IPS-15b (cell line): ENCODE results near the gene ZBTB25.
A peak's percentile ranks its signal among the peaks of the same experiment; 100 is the strongest.

ENCODE experiments used
- H3K27me3 ChIP-seq: one replicate; pipeline ENCODE4 v1.6.1; 2013; ENCODE audit warnings: low read length; ENCODE audit not compliant: control insufficient read depth, insufficient read depth
- H3K36me3 ChIP-seq: one replicate; pipeline ENCODE4 v1.6.1; 2013; ENCODE audit warnings: low read length; ENCODE audit not compliant: control insufficient read depth, insufficient read depth
- H3K4me1 ChIP-seq: one replicate; pipeline ENCODE4 v1.6.1; 2013; ENCODE audit warnings: mild to moderate bottlenecking, low read length; ENCODE audit not compliant: control insufficient read depth, insufficient read depth
- H3K4me3 ChIP-seq: one replicate; pipeline ENCODE4 v1.5.1; 2013; ENCODE audit warnings: low read depth, low read length
- H3K9ac ChIP-seq: one replicate; pipeline ENCODE4 v1.6.1; 2013; ENCODE audit warnings: low read depth, mild to moderate bottlenecking, low read length
- H3K9me3 ChIP-seq: one replicate; pipeline ENCODE4 v1.6.1; 2013; ENCODE audit warnings: mild to moderate bottlenecking, low read length; ENCODE audit not compliant: control insufficient read depth, insufficient read depth

ZBTB25 gene

DNA sequence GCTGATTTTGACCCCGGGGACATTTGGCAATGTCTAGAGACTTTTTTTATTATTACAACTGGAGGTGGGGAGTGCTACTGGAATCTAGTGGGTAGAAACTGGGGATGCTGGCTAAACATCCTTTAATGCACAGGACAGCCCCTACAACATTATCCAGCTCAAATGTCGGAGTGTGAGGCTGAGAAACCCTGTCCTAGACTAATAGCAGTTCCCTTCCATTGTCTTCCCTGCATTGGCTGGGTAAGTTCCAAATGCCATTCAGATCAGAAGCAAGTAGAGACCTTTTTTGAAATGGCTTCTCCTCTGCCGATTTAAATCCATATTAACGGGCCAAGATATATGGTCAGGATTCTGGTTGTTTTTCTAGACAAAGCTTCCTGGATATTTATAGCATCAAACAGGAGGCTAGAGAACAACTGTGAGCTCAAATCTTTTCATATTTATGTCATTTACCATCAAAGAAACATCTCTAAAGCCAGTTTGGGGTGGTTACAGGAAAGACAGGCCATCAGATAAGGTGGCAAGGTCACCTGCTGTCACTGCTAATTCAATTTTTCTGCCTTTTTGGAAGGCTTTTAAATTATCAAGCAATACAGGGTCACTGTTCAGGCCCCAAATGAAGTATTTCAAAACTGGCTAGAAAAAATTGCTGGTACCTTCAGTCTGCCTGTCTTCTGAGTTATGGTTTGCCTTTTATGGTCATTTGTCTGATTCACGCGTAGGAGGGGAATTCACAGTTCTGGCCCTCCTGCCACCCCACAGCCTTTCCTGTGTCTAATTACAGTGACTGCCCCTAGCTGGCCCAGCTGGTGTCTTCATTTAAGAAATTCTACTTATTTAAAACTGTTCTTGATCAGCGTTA lies 58.4 kb downstream of the ZBTB25 start:
- peaks cover 48% of the 10 kb centered on the region for H3K36me3 ChIP-seq
- no peaks in the 10 kb centered on the region for H3K9me3 ChIP-seq
- H3K4me3 ChIP-seq, result no peak overlapping the region
- no peaks in the 10 kb centered on the region for H3K4me1 ChIP-seq
- no peaks in the 10 kb centered on the region for H3K27me3 ChIP-seq
- no peak overlapping the region for H3K9ac ChIP-seq

DNA sequence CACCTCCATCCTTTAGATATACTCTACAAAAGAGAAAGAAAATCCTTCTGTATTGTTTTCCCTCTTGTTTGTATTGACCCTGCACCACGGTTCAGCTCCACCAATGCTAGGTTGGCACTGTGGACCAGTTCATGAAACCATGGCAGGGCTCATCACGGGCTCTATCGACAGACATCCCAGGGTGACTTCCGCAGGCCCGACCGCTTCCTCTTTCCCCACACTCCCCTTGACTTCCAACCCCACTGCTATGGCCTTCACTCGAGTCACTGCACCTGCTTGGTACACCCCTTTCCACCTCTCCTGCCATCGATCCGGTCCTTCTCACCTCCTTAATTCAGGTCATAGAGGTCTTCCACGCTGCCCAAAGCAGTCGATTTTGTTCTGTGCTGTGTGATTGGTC lies 59.5 kb downstream of the ZBTB25 start:
- H3K36me3 ChIP-seq, result peaks cover 48% of the 10 kb centered on the region
- no peaks in the 10 kb centered on the region for H3K9me3 ChIP-seq
- no peaks in the 10 kb centered on the region for H3K4me1 ChIP-seq
- H3K9ac ChIP-seq, result peak overlapping the region; percentile 47
- H3K4me3 ChIP-seq, result no peak overlapping the region
- H3K27me3 ChIP-seq, result no peaks in the 10 kb centered on the region

DNA sequence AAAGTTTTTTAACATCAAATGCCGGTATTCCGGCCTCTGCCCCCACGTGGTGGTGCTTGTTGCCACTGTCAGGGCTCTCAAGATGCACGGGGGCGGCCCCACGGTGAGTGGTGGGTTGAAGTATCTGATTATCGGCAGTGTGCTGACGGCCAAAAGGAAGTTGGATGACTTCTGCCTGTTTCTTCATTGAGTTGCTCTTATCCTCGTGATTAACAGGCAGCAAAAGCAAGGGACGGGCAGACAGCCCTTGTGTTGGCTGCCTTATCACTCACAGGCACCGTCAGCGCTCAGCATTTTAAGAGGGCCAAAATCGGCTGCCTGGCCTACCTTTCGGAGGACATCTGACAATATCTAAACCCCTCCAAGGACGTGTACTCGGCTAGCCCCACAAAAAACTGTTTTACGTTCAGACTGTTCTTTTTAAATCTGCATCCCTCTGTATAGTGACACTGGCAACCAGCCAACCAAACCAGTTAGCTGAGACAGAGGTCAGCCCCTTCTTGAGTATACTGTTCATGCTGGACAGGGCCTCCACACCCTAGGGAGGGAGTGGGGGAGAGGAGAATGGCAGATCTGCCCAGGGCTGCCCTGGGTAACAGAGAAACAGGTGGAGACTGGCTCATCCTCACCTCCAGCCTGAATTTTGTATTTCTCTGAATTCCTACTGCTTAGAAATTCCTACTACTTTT lies 61.2 kb downstream of the ZBTB25 start:
- Histone ChIP-seq H3K9me3 (no peaks in the 10 kb centered on the region), H3K27me3 (no peaks in the 10 kb centered on the region), H3K4me3 (no peak overlapping the region), H3K36me3 (peaks cover 56% of the 10 kb centered on the region), H3K9ac (no peak overlapping the region), H3K4me1 (no peaks in the 10 kb centered on the region)

DNA sequence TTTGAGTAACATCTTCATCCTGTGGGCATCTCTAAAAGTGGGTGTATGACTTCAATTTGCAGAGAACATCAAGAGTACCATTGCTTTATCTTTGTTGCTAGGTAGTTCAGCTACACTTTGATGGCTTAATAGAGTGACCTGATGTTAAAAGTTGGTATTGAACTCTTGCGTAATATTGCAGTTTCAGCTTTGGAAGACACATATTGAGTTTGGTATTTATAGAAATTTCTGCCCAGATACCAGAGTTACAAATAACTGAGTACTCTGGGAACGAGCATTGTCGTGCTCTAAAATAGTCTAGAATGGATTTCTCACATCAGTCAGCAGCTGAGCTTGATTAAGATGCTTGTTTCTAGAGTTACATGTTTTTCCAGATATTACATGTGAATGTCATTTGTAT lies 63.1 kb downstream of the ZBTB25 start:
- Histone ChIP-seq H3K4me3 (no peak overlapping the region), H3K27me3 (no peaks in the 10 kb centered on the region), H3K4me1 (no peaks in the 10 kb centered on the region), H3K9ac (no peak overlapping the region), H3K9me3 (no peaks in the 10 kb centered on the region), H3K36me3 (peaks cover 68% of the 10 kb centered on the region)

DNA sequence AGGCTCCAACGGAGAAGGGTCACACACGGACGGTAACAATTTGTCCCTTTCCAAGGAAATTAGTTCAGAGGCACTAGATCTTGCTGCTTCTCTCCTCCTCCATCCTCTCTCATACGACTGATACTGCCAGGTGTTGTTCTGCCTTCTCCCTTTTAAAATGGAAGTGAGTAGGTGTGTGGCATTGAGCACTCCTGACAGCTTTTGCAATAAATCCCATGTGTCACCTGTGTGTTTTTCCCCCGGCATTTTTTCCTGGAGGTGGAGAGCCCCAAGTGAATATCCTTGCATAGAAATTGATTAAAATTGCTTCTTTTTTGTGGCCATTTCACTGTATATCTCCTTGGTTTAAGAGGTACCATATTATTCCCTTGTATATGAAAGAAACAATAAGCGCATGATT lies 64.5 kb downstream of the ZBTB25 start:
- no peaks in the 10 kb centered on the region for H3K27me3 ChIP-seq
- H3K36me3 ChIP-seq, result peaks cover 67% of the 10 kb centered on the region
- H3K9ac ChIP-seq, result no peak overlapping the region
- no peak overlapping the region for H3K4me3 ChIP-seq
- H3K4me1 ChIP-seq, result no peaks in the 10 kb centered on the region
- H3K9me3 ChIP-seq, result no peaks in the 10 kb centered on the region

DNA sequence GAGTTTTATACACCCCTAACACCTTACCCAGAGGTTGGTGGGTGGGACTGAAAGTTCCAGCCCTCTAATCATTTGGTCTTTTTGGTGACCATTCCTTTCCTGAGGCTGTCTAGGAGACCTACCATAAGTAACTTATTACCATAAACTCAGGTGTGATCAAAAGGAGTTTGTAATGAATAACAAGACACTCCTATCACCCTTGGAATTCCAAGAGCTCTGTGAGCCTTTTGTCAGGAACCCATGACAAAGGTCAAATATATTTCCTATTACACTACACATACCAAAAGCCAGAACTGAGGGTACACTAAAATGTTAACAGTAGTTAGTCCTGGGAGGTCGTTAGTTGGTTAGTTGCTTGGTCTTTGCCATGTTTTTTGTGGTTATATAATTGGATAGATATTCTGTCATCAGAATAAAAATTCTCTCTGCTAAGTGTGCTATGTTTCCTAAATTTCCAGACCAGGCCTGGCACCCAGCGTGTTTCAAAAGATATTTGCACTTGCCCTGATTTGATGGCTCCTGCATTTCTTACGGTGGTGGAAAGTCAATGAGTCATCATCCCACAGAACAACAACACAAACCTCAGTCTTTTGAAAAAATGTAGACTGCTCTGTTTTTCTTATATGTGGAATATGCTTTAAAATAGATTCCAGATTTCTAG lies 65.3 kb downstream of the ZBTB25 start:
- H3K4me1 ChIP-seq, result no peaks in the 10 kb centered on the region
- peaks cover 63% of the 10 kb centered on the region for H3K36me3 ChIP-seq
- no peak overlapping the region for H3K4me3 ChIP-seq
- no peak overlapping the region for H3K9ac ChIP-seq
- H3K9me3 ChIP-seq, result no peaks in the 10 kb centered on the region
- H3K27me3 ChIP-seq, result no peaks in the 10 kb centered on the region

DNA sequence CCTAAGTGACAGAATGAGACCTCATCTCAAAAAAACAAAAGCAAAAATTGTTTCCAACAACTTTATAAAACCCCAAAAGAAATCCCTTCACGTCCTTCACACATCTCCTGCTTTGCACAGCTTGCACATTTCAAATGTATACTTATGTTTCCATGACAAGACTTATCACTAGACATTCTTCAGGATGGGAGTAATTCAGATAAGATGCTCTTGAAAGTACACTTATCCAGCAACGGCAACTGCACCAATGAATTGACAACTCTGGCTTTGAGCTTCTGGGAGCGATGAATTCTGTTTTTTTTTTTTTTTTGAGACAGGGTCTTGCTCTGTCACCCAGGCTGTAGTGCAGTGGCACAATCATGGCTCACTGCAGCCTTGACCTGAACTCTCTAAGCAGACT lies 69.1 kb downstream of the ZBTB25 start:
- Histone ChIP-seq H3K9ac (no peak overlapping the region), H3K9me3 (no peaks in the 10 kb centered on the region), H3K36me3 (peaks cover 52% of the 10 kb centered on the region), H3K4me1 (no peaks in the 10 kb centered on the region), H3K4me3 (no peak overlapping the region), H3K27me3 (no peaks in the 10 kb centered on the region)

DNA sequence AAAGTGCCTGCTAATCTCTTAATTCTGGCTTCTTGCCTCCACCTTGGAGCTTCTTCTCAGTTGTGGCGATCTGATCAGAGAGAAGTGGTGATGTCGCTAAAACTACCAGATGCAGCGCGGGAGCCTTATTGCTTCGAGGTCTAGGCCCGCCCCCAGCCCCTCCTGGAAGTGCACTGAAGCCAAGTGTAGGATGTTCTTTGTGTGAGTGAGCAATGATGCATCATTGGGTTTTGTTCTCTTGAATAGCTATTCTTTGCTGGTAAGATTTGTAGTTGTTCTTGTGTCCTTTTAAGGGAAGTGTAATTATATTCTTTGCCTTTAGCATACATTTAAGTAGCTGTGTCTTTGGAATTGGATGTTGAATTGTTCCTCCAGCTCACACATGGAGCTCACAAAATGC lies 79.7 kb downstream of the ZBTB25 start:
- no peaks in the 10 kb centered on the region for H3K9me3 ChIP-seq
- H3K9ac ChIP-seq, result no peak overlapping the region
- no peak overlapping the region for H3K4me3 ChIP-seq
- H3K4me1 ChIP-seq, result no peaks in the 10 kb centered on the region
- peaks cover 44% of the 10 kb centered on the region for H3K36me3 ChIP-seq
- no peaks in the 10 kb centered on the region for H3K27me3 ChIP-seq

DNA sequence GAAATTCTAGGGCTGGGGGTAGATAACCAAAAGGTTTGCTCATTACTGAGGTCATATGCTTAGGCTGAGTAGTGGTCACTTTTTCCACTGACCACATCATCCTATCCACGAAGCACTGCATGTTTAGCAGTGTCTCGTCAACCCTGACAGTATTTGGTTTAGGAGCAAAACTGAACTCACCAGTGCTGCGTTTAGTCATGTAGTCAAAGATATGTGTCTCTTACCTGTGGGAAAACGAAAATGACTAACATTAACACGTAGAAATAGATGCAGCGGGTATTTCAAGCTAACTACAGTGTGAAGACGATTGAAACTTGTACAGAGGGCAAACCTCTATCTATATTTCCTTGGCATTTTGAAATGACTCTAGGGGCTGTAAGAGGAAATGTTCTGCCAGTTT lies 80.9 kb downstream of the ZBTB25 start:
- no peak overlapping the region for H3K9ac ChIP-seq
- no peaks in the 10 kb centered on the region for H3K27me3 ChIP-seq
- no peak overlapping the region for H3K4me3 ChIP-seq
- H3K9me3 ChIP-seq, result no peaks in the 10 kb centered on the region
- no peaks in the 10 kb centered on the region for H3K4me1 ChIP-seq
- H3K36me3 ChIP-seq, result peaks cover 43% of the 10 kb centered on the region

DNA sequence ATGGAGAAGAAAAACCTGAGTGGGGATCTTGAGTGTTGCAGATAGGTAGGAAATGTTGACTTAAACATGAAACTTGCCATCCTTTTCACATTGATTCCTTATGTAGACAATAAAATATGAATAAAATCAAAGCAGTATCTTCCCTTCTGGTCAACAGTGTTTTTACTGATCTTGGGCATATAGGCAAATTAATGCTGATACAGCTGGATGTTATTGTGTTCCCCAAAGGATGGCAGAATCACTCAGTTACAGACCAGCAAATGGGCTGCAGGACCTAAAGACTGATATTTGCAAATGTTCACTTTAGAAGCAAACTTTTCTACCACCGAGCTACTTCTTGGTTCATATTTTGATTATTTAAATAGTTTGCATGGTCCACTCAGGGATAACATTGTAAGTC lies 81.6 kb downstream of the ZBTB25 start:
- Histone ChIP-seq H3K9ac (no peak overlapping the region), H3K36me3 (peaks cover 37% of the 10 kb centered on the region)

DNA sequence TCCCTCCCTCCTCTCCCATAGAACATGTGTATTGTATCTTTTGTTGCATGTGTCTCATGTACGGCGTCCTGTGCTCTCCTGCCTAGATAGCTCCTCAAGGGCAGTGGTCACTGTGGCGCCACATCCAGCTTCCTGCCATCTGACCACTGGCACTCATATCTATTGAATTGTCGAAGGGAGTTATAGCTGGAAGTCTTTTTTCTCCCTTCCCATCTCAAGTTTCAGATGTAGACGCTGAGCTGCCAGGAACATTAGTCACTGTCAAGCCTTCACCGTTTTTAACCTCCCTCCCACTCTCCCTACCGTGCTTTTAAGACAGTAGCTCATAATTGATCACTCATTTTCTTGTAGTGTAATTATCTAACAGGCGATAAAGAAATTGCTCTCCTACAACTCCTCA lies 82.5 kb downstream of the ZBTB25 start:
- Histone ChIP-seq H3K36me3 (peaks cover 41% of the 10 kb centered on the region), H3K27me3 (no peaks in the 10 kb centered on the region), H3K4me3 (no peak overlapping the region), H3K9me3 (no peaks in the 10 kb centered on the region), H3K9ac (no peak overlapping the region), H3K4me1 (no peaks in the 10 kb centered on the region)

More for the DNA sequence above, 81.6 kb downstream of the ZBTB25 start:
- no peak overlapping the region for H3K4me3 ChIP-seq
- H3K27me3 ChIP-seq, result no peaks in the 10 kb centered on the region
- no peaks in the 10 kb centered on the region for H3K9me3 ChIP-seq
- no peaks in the 10 kb centered on the region for H3K4me1 ChIP-seq
